HCT116 (cell line): Measurements from ENCODE around the gene TLX2. TPM values are rescaled to one million over a fixed set of nuclear protein-coding genes. Genes with fewer than 3 reads are reported as not detected.
A peak's percentile ranks its signal among the peaks of the same experiment; 100 is the strongest.

ENCODE experiments used
- ATAC-seq: fragments of 200-7000 bp; cut with Tn5 transposase; 2 replicates; pipeline ENCODE4 v1.9.1; 2020; ENCODE audit warnings: mild to moderate bottlenecking, moderate library complexity
- BruUV-seq: library from RNA; stranded (reverse); fragments of 400-500 nt; replicated peaks from 2 replicates; lab custom pipeline; 2021; lab: Mats Ljungman, UMichigan
- CTCF ChIA-PET: fragments of 300-600 bp; sonication (Branson Sonifier 250); formaldehyde crosslinking; loops from one replicate; lab custom pipeline; 2021; ENCODE audit warnings: antibody characterized with exemption; lab: Charles Lee
- POLR2A ChIA-PET: fragments of 300-600, 350-600 bp; sonication (Branson Sonifier 250); formaldehyde crosslinking; loops from one replicate; lab custom pipeline; 2021; ENCODE audit warnings: antibody characterized with exemption; lab: Charles Lee
- RAD21 ChIA-PET, 2 experiments: fragments of 300-600 bp; sonication (Branson Sonifier 250); formaldehyde crosslinking; loops; one replicate each; lab custom pipeline; 2023; ENCODE audit warnings: low total read pairs in 2 of 2; ENCODE audit not compliant: uncharacterized antibody in 2 of 2, unreplicated experiment in 2 of 2, low non-redundant PET in 1 of 2; lab: Charles Lee
- DNase-seq: peaks from one replicate; pipeline ENCODE4 v3.0.0-alpha.2; 2010; ENCODE audit warnings: low read depth, low spot score
- H2AFZ ChIP-seq: fragments of 200-600 bp; shearing (Covaris generic), sonication (generic); 2 replicates; pipeline ENCODE4 v1.6.1; 2017; ENCODE audit warnings: low read depth, mixed run types, mixed read lengths, antibody characterized with exemption, low read length; ENCODE audit not compliant: poor library complexity, severe bottlenecking
- H3K27ac ChIP-seq: 2 replicates; pipeline ENCODE4 v1.5.1; 2012; ENCODE audit warnings: low read depth, low read length
- H3K27me3 ChIP-seq: fragments of 200-600 bp; sonication (generic); 2 replicates; pipeline ENCODE4 v1.6.1; 2016; ENCODE audit warnings: mixed run types, low read length, mixed read lengths; ENCODE audit not compliant: insufficient read depth
- H3K36me3 ChIP-seq, 2 experiments: fragments of 200-500 bp in 1 of 2; fragments of 200-600 bp in 1 of 2; sonication (Bioruptor generic) in 1 of 2; sonication (generic) in 1 of 2; 2 replicates each; pipeline versions ENCODE4 v1.5.1 to v1.6.1; 2014 to 2016; ENCODE audit warnings: low read length in 2 of 2, inconsistent platforms in 1 of 2, mixed read lengths in 1 of 2, mixed run types in 1 of 2; ENCODE audit not compliant: insufficient read depth in 2 of 2, control insufficient read depth in 1 of 2
- H3K4me1 ChIP-seq, 2 experiments: fragments of 200-600 bp in 1 of 2; sonication (generic) in 1 of 2; 2 replicates each; pipeline versions ENCODE4 v1.5.1 to v1.6.1; 2012 to 2017; ENCODE audit warnings: low read length in 2 of 2, inconsistent platforms in 1 of 2, mild to moderate bottlenecking in 1 of 2, mixed read lengths in 1 of 2, mixed run types in 1 of 2, moderate library complexity in 1 of 2; ENCODE audit not compliant: insufficient read depth in 2 of 2, control insufficient read depth in 1 of 2
- H3K4me2 ChIP-seq: fragments of 200-600 bp; sonication (generic); 2 replicates; pipeline ENCODE4 v1.6.1; 2017; ENCODE audit warnings: mixed run types, low read length, mixed read lengths
- H3K4me3 ChIP-seq, 2 experiments: fragments of 200-600 bp in 1 of 2; sonication (generic) in 1 of 2; replicated peaks in 1 of 2; 2 replicates each; pipeline ENCODE4 v1.5.1; 2011 to 2016; ENCODE audit warnings: low read length in 2 of 2, control low read depth in 1 of 2, low read depth in 1 of 2, mild to moderate bottlenecking in 1 of 2, mixed read lengths in 1 of 2, mixed run types in 1 of 2
- H3K79me2 ChIP-seq: fragments of 200-600 bp; sonication (generic); 2 replicates; pipeline ENCODE4 v1.6.1; 2017; ENCODE audit warnings: mild to moderate bottlenecking, mixed run types, low read length, moderate library complexity, mixed read lengths; ENCODE audit not compliant: insufficient read depth
- H3K9ac ChIP-seq: fragments of 200-600 bp; sonication (generic); 2 replicates; pipeline ENCODE4 v1.6.1; 2016; ENCODE audit warnings: low read length, mixed read lengths
- H3K9me2 ChIP-seq: fragments of 200-600 bp; sonication (generic), shearing (Covaris generic); 2 replicates; pipeline ENCODE4 v1.6.1; 2017; ENCODE audit warnings: mixed run types, mild to moderate bottlenecking, moderate library complexity; ENCODE audit not compliant: insufficient read depth
- H3K9me3 ChIP-seq, 2 experiments: fragments of 200-500 bp in 1 of 2; fragments of 200-600 bp in 1 of 2; sonication (Bioruptor generic) in 1 of 2; sonication (generic) in 1 of 2; 2 replicates each; pipeline ENCODE4 v1.6.1; 2014 to 2017; ENCODE audit warnings: low read length in 2 of 2, mixed read lengths in 2 of 2, inconsistent platforms in 1 of 2, low read depth in 1 of 2, mild to moderate bottlenecking in 1 of 2, mixed run types in 1 of 2, moderate library complexity in 1 of 2; ENCODE audit not compliant: control insufficient read depth in 1 of 2, insufficient read depth in 1 of 2
- H4K20me1 ChIP-seq: fragments of 200-600 bp; sonication (generic), shearing (Covaris generic); 2 replicates; pipeline ENCODE4 v1.6.1; 2017; ENCODE audit warnings: mixed run types, mild to moderate bottlenecking, moderate library complexity; ENCODE audit not compliant: insufficient read depth
- CBX3 ChIP-seq: IDR thresholded peaks from 2 replicates; pipeline ENCODE4 v1.6.1; 2012; ENCODE audit warnings: low read depth
- CEBPB ChIP-seq: IDR thresholded peaks from 2 replicates; pipeline ENCODE4 v1.6.1; 2012; ENCODE audit warnings: low read depth
- EZH2 ChIP-seq: fragments of 200-600 bp; sonication (generic); IDR thresholded peaks from 2 replicates; pipeline ENCODE4 v1.6.1; 2017; ENCODE audit warnings: antibody characterized with exemption, mixed run types
- FOSL1 ChIP-seq: IDR thresholded peaks from 2 replicates; pipeline ENCODE4 v1.6.1; 2012; ENCODE audit warnings: low read depth
- JUND ChIP-seq: IDR thresholded peaks from 2 replicates; pipeline ENCODE4 v1.6.1; 2012
- POLR2AphosphoS5 ChIP-seq: IDR thresholded peaks from 2 replicates; pipeline ENCODE4 v1.6.1; 2011; ENCODE audit warnings: mild to moderate bottlenecking, low read depth, low read length, moderate library complexity
- SIN3A ChIP-seq: IDR thresholded peaks from 2 replicates; pipeline ENCODE4 v1.6.1; 2012; ENCODE audit warnings: low read depth
- SP1 ChIP-seq: IDR thresholded peaks from 2 replicates; pipeline ENCODE4 v1.6.1; 2012; ENCODE audit warnings: low read depth
- TCF7L2 ChIP-seq: IDR thresholded peaks from 2 replicates; pipeline ENCODE4 v1.7.0; 2011; ENCODE audit warnings: borderline replicate concordance, inconsistent platforms; ENCODE audit not compliant: insufficient read depth, insufficient read length; ENCODE audit errors: extremely low read depth
- YY1 ChIP-seq: IDR thresholded peaks from 2 replicates; pipeline ENCODE4 v1.6.1; 2011; ENCODE audit warnings: low read length, low read depth, moderate library complexity, mild to moderate bottlenecking; ENCODE audit not compliant: insufficient replicate concordance; ENCODE audit errors: extremely low read depth
- ZFX ChIP-seq: fragments of 450-650 bp; IDR thresholded peaks from 2 replicates; pipeline ENCODE4 v1.6.1; 2017
- ZNF274 ChIP-seq: fragments of 200-500 bp; sonication (Bioruptor generic); IDR thresholded peaks from 2 replicates; pipeline ENCODE4 v1.6.1; 2014; ENCODE audit warnings: mild to moderate bottlenecking, low read depth, low read length, inconsistent platforms
- intact Hi-C: fragments of 100-400 bp; cut with micrococcal nuclease; formaldehyde crosslinking; loops from 2 replicates; pipeline ENCODE4 v1.10.0; 2022
- total RNA-seq: library from RNA; stranded (reverse); gene quantifications from one replicate; pipeline ENCODE4 v1.2.1, GENCODE V29; 2021; ENCODE audit not compliant: unreplicated experiment
- TF ChIP-seq, protein P1 (sequence below): IDR thresholded peaks from 2 replicates; pipeline ENCODE4 v1.6.1; 2012; ENCODE audit warnings: low read depth
- TF ChIP-seq, protein P2 (sequence below): IDR thresholded peaks from 2 replicates; pipeline ENCODE4 v1.6.1; 2012
- TF ChIP-seq, protein P3 (sequence below), 3 experiments: fragments of 200-600 bp in 1 of 3; sonication (generic) in 1 of 3; IDR thresholded peaks in 2 of 3; conservative IDR thresholded peaks in 1 of 3; 2 replicates each; pipeline ENCODE4 v1.5.1; 2012 to 2017; ENCODE audit warnings: low read depth in 2 of 3, low read length in 2 of 3, antibody characterized with exemption in 1 of 3, borderline replicate concordance in 1 of 3, control low read depth in 1 of 3, mild to moderate bottlenecking in 1 of 3, mixed read lengths in 1 of 3, mixed run types in 1 of 3, moderate library complexity in 1 of 3; ENCODE audit not compliant: insufficient read depth in 1 of 3

The TLX2 gene
- total RNA-seq, 1 experiment from 2014 or later: not detected

DNA sequence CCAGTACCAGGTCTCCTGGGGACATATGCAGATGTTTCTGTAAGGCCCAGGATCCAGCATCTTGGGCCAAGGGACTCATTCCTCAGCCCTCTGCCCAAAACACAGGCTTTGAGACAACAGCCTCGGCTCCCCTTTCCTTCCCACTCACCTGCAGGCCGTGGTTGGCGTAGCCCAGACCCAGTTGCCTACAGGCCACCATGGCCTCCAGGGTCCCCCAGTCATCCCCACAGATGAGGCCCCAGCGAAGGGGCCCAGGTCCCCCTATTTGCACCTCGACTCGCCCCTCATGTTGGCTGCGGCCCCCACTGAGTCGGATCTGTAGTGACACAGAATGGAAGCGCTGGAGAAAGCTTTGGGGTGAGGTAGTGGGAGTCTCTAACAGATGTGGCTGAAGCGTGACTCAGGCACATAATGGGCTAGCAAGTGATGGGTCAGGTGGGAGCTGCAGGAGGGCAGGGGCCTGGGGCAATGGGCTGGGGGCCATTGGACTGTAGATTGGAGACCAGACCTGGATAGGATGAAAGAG lies 21.3 kb downstream of the TLX2 start (continued):
- TF ChIP-seq, protein P1, sequence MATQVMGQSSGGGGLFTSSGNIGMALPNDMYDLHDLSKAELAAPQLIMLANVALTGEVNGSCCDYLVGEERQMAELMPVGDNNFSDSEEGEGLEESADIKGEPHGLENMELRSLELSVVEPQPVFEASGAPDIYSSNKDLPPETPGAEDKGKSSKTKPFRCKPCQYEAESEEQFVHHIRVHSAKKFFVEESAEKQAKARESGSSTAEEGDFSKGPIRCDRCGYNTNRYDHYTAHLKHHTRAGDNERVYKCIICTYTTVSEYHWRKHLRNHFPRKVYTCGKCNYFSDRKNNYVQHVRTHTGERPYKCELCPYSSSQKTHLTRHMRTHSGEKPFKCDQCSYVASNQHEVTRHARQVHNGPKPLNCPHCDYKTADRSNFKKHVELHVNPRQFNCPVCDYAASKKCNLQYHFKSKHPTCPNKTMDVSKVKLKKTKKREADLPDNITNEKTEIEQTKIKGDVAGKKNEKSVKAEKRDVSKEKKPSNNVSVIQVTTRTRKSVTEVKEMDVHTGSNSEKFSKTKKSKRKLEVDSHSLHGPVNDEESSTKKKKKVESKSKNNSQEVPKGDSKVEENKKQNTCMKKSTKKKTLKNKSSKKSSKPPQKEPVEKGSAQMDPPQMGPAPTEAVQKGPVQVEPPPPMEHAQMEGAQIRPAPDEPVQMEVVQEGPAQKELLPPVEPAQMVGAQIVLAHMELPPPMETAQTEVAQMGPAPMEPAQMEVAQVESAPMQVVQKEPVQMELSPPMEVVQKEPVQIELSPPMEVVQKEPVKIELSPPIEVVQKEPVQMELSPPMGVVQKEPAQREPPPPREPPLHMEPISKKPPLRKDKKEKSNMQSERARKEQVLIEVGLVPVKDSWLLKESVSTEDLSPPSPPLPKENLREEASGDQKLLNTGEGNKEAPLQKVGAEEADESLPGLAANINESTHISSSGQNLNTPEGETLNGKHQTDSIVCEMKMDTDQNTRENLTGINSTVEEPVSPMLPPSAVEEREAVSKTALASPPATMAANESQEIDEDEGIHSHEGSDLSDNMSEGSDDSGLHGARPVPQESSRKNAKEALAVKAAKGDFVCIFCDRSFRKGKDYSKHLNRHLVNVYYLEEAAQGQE: no peak
- TF ChIP-seq SIN3A: no peak
- no peak for TF ChIP-seq TCF7L2
- TF ChIP-seq FOSL1: no peak
- TF ChIP-seq CEBPB: no peak
- no peak for TF ChIP-seq CBX3
- no peak for TF ChIP-seq JUND
- TF ChIP-seq POLR2AphosphoS5: no peak

DNA sequence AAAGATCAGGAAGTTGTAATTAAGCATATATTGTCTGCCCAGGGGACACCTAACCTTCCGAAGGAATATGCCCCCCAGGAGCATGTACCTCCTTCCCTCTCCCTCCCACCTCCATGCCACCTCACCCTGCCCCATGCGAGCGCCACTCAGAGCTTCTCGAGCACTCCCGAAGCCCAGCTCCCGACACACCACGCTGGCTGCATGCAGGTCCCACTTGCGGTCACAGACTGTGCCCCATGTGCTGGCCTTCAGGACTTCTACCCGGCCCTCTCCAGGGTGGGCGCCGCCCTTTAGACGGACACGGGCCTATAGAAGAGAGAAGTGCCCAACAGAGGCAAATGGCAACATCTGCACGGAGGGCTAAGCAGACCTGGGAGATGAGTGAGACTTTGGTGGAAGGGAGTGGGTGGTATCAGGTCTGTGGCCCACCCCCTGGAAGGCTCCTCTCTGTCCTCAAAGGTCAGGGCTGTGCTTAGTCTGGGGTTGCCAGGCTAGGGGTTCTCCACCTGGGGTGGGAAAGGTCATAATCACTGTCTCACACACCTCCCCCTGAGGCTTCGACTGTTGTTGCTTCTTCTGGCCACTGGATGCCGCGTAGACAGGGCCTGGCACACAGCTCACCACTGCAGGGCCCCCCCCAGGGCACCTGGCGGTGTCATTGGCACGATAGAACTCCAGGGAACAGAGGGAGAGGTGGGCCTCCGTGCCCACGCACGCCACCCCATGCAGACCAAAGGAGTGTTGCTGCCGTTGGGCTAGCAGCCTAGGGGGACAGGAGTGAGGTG lies 22.1 kb downstream of the TLX2 start:
- no peaks in the 10 kb centered on the region for H3K9me2 ChIP-seq
- no TSS peak for BruUV-seq
- H3K4me2 ChIP-seq: no peak overlapping the region
- H3K4me1 ChIP-seq: peaks cover 0 to 2% of the 10 kb centered on the region in 2 experiments; a peak in 1 of 4 replicates
- ChIA-PET RAD21 (no interaction called here), CTCF (no interaction called here), POLR2A (no interaction called here)
- peak; percentile 43; the same call in 1 of the 2 replicates for ATAC-seq
- intact Hi-C loops: no loop called here
- no peak overlapping the region for H3K4me3 ChIP-seq
- H4K20me1 ChIP-seq: no peaks in the 10 kb centered on the region
- no peaks in the 10 kb centered on the region for H3K27me3 ChIP-seq
- H3K36me3 ChIP-seq: no peaks in the 10 kb centered on the region; a peak in 1 of 4 replicates
- H3K79me2 ChIP-seq: no peaks in the 10 kb centered on the region
- no peak overlapping the region for H3K9ac ChIP-seq
- no peak for DNase-seq
- no peak overlapping the region for H2AFZ ChIP-seq
- H3K27ac ChIP-seq: no peak overlapping the region
- H3K9me3 ChIP-seq: no peaks in the 10 kb centered on the region
- no peak for TF ChIP-seq CEBPB
- no peak for TF ChIP-seq SP1
- TF ChIP-seq, protein P1: no peak
- TF ChIP-seq ZFX: no peak
- no peak for TF ChIP-seq YY1
- TF ChIP-seq EZH2: no peak
- TF ChIP-seq, protein P2, sequence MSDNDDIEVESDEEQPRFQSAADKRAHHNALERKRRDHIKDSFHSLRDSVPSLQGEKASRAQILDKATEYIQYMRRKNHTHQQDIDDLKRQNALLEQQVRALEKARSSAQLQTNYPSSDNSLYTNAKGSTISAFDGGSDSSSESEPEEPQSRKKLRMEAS: no peak
- no peak for TF ChIP-seq ZNF274
- TF ChIP-seq, protein P3, sequence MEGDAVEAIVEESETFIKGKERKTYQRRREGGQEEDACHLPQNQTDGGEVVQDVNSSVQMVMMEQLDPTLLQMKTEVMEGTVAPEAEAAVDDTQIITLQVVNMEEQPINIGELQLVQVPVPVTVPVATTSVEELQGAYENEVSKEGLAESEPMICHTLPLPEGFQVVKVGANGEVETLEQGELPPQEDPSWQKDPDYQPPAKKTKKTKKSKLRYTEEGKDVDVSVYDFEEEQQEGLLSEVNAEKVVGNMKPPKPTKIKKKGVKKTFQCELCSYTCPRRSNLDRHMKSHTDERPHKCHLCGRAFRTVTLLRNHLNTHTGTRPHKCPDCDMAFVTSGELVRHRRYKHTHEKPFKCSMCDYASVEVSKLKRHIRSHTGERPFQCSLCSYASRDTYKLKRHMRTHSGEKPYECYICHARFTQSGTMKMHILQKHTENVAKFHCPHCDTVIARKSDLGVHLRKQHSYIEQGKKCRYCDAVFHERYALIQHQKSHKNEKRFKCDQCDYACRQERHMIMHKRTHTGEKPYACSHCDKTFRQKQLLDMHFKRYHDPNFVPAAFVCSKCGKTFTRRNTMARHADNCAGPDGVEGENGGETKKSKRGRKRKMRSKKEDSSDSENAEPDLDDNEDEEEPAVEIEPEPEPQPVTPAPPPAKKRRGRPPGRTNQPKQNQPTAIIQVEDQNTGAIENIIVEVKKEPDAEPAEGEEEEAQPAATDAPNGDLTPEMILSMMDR (IDR thresholded peaks at IDR 0.05 in 2 of 3, conservative IDR thresholded peaks at IDR 0.05 in 1 of 3; ENCODE audit: borderline replicate concordance in 1 of 3, insufficient read depth in 1 of 3, low read depth in 2 of 3, low read length in 2 of 3): no peak
